ENCODE measurements around the gene CHST13.

CHST13 gene

DNA sequence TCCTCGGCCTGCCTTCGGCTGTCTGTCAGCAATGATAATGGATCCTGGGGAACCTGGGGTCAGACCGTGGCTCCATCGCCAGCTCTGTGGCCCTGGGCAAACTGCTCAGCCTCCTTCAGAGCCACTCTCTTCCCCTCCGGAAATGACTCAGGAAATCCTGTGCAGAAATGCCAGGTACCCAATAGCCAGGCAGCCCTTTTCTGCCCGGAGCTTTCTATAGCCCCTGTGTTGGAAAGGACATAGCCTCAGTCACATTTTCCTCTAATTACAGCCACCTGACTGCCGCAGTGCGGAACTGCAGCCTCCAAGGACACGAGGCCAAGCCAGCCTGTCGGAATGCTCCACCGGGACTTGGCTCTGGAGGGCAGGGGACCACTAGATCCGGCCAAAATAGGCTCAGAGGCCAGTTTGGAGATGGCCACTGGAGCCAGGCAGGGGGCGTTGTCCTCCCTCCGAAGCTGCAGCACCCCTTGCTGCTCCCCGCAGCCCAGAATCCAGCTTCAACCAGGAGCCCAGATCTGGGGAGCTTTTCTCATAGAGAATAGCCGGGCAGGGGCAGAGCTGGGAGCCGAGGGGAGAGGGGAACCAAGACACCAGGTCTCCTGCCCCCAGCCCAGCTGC, 36.7 kb upstream of the CHST13 start:
- H3K4me3 ChIP-seq (ENCODE audit: low read depth in 1 of 2, low read length in 2 of 2) = no peak overlapping the region
- no peak overlapping the region for H3K27ac ChIP-seq (ENCODE audit: low read depth, low read length)
- H3K9ac ChIP-seq (ENCODE audit: low read depth in 1 of 2, low read length in 2 of 2) = no peak overlapping the region
- no peaks in the 10 kb centered on the region for H3K9me3 ChIP-seq (ENCODE audit: control insufficient read depth in 1 of 2, low read length in 2 of 2)
- H3K36me3 ChIP-seq (ENCODE audit: control insufficient read depth in 1 of 2, insufficient read depth in 2 of 2, low read length in 2 of 2) = no peaks in the 10 kb centered on the region
- H3K4me1 ChIP-seq (ENCODE audit: control insufficient read depth in 1 of 2, insufficient read depth in 2 of 2, low read length in 2 of 2) = no peaks in the 10 kb centered on the region
- no peaks in the 10 kb centered on the region for H3K27me3 ChIP-seq (ENCODE audit: control insufficient read depth in 1 of 2, insufficient read depth in 2 of 2, low read length in 2 of 2)

DNA sequence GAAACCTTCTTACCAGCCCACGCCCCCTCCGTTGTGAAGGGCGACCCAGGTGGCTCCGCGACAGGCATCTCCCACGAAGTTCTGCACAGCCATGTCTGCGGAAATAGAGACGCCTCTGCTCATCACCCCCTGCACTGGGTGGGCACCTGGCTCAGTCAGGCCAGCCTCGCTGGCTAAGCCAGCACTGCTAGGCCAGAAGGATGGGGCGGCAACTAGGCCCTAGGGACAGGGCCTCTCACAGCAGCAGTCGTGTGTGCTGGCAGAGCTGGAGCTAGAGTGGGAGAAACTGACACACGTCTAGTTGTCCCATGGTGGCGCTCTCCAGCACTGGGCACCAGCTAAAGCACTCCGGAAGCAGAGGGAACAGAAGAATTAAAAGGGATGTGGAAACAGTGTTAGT, 35.8 kb upstream of the CHST13 start:
- no peak overlapping the region for H3K4me3 ChIP-seq (ENCODE audit: low read depth in 1 of 2, low read length in 2 of 2)
- H3K36me3 ChIP-seq (ENCODE audit: control insufficient read depth in 1 of 2, insufficient read depth in 2 of 2, low read length in 2 of 2) = no peaks in the 10 kb centered on the region
- no peaks in the 10 kb centered on the region for H3K9me3 ChIP-seq (ENCODE audit: control insufficient read depth in 1 of 2, low read length in 2 of 2)
- H3K27ac ChIP-seq (ENCODE audit: low read depth, low read length) = no peak overlapping the region
- no peak overlapping the region for H3K9ac ChIP-seq (ENCODE audit: low read depth in 1 of 2, low read length in 2 of 2)
- H3K4me1 ChIP-seq (ENCODE audit: control insufficient read depth in 1 of 2, insufficient read depth in 2 of 2, low read length in 2 of 2) = no peaks in the 10 kb centered on the region
- no peaks in the 10 kb centered on the region for H3K27me3 ChIP-seq (ENCODE audit: control insufficient read depth in 1 of 2, insufficient read depth in 2 of 2, low read length in 2 of 2)

DNA sequence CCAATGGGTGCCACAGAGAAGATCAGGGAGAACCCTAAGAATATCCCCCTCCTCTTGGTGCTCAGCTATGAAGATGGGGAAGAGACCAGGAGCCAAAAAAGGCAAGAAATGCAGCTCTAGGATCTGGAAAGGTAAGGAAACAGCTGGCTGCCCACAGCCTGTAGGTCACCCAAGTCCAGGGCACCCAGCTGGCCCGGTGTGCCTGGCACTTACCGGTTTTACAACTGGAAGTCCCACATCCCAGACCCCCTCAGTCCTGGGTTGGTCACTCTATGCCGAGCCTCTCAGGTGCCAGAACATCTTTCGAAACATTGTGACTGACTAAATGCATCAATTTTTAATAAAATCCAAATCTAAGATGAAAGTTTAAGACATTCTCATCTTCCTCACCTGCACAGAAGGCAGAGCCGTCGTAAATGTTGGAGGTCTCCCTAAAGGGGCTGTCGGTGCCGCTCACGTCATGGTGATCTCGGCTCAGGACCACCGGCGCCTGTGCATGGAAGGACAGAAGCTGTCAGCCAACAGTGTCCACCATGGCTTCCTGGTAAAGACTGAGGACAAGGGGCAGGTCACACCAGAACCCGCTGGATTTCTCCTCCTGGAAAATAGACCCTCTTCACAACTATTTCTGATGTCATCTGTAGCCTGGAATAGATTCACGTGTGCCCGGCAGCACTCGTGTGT, 34.9 kb upstream of the CHST13 start:
- Histone ChIP-seq H3K4me1 (ENCODE audit: control insufficient read depth in 1 of 2, insufficient read depth in 2 of 2, low read length in 2 of 2) (no peaks in the 10 kb centered on the region), H3K9ac (ENCODE audit: low read depth in 1 of 2, low read length in 2 of 2) (no peak overlapping the region), H3K9me3 (ENCODE audit: control insufficient read depth in 1 of 2, low read length in 2 of 2) (no peaks in the 10 kb centered on the region), H3K36me3 (ENCODE audit: control insufficient read depth in 1 of 2, insufficient read depth in 2 of 2, low read length in 2 of 2) (no peaks in the 10 kb centered on the region), H3K27me3 (ENCODE audit: control insufficient read depth in 1 of 2, insufficient read depth in 2 of 2, low read length in 2 of 2) (no peaks in the 10 kb centered on the region), H3K4me3 (ENCODE audit: low read depth in 1 of 2, low read length in 2 of 2) (no peak overlapping the region), H3K27ac (ENCODE audit: low read depth, low read length) (no peak overlapping the region)

DNA sequence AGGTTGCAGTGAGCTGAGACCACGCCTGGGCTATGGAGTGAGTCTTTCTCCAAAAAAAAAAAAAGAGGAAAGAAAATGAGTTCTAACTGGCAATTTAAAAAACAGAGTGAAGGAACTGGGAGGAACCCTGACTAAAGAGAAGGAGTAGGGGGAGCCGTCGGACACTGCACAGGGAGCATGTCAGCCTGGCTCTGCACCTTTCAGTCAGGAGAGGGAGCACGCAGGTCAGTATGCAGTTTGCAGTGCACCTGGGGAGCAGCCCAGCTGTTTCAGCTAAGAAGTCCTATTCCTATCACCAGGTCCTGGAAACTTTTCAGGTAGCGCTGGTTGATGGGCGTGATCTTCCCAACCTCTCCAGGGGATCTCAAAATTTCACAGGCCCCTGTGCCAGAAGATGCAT, 33.3 kb upstream of the CHST13 start:
- H3K9ac ChIP-seq (ENCODE audit: low read depth in 1 of 2, low read length in 2 of 2) = no peak overlapping the region
- no peak overlapping the region for H3K4me3 ChIP-seq (ENCODE audit: low read depth in 1 of 2, low read length in 2 of 2)
- no peaks in the 10 kb centered on the region for H3K36me3 ChIP-seq (ENCODE audit: control insufficient read depth in 1 of 2, insufficient read depth in 2 of 2, low read length in 2 of 2)
- no peaks in the 10 kb centered on the region for H3K9me3 ChIP-seq (ENCODE audit: control insufficient read depth in 1 of 2, low read length in 2 of 2)
- no peaks in the 10 kb centered on the region for H3K4me1 ChIP-seq (ENCODE audit: control insufficient read depth in 1 of 2, insufficient read depth in 2 of 2, low read length in 2 of 2)
- no peak overlapping the region for H3K27ac ChIP-seq (ENCODE audit: low read depth, low read length)
- H3K27me3 ChIP-seq (ENCODE audit: control insufficient read depth in 1 of 2, insufficient read depth in 2 of 2, low read length in 2 of 2) = no peaks in the 10 kb centered on the region

DNA sequence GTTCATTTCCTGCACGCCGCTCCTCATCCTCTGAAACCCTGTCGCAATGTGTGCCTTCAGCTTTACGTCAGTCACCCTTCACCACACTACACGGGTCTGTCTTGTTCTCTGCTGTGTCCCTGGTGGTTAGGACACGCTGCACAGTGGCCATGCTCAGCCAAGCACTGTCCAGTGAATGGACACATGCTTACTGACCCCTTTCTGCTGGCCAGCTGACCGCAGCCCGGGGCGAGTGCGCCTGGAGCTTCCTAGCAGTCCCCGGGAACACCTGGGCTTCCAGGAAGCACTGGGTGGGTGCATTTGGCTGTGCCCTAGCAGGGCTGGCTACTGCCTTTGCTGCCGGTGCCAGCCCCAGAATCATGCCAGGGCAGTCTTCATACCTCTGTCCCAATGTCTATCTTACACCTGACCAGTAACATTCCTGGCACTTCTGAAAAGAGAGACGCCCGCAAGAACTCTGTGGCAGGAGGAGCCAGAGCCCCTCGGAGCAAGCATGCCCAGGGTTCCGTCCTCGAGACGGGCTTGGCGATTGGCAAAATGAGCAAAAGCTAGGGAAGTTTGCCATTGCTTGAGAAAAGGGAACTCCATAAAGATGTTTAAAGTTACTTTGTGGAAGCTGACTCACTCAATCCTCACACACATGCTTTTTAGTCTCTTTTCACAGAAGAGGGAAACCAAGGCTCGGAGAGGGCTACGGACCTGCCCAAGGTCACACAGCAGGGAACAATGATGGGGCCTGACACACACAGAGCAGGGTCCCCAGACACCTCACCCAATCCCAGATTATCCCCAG, 32.5 kb upstream of the CHST13 start:
- Histone ChIP-seq H3K27ac (ENCODE audit: low read depth, low read length) (no peak overlapping the region), H3K4me1 (ENCODE audit: control insufficient read depth in 1 of 2, insufficient read depth in 2 of 2, low read length in 2 of 2) (no peaks in the 10 kb centered on the region), H3K9ac (ENCODE audit: low read depth in 1 of 2, low read length in 2 of 2) (no peak overlapping the region), H3K27me3 (ENCODE audit: control insufficient read depth in 1 of 2, insufficient read depth in 2 of 2, low read length in 2 of 2) (no peaks in the 10 kb centered on the region), H3K4me3 (ENCODE audit: low read depth in 1 of 2, low read length in 2 of 2) (no peak overlapping the region), H3K9me3 (ENCODE audit: control insufficient read depth in 1 of 2, low read length in 2 of 2) (no peaks in the 10 kb centered on the region), H3K36me3 (ENCODE audit: control insufficient read depth in 1 of 2, insufficient read depth in 2 of 2, low read length in 2 of 2) (no peaks in the 10 kb centered on the region)

DNA sequence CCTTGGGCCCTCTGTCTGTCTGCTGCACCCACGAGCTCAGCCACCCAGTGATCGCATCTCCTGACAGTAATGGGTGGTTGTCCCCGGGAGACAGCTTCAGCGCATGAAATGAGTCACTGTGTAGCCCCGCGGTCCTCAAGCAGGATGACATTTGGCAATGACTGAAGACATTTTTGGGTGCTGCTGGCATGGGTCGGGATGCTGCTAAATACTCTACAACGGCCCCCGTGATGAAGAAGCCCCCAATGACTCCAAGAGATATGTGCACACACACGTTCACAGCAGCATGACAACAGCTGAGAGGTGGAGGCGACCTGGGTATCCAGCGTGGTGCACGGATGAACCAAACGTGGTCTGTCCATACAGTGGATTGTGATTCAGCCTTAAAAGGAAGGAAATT, 30.9 kb upstream of the CHST13 start:
- H3K9me3 ChIP-seq (ENCODE audit: control insufficient read depth in 1 of 2, low read length in 2 of 2) = no peaks in the 10 kb centered on the region
- H3K27ac ChIP-seq (ENCODE audit: low read depth, low read length) = no peak overlapping the region
- H3K4me1 ChIP-seq (ENCODE audit: control insufficient read depth in 1 of 2, insufficient read depth in 2 of 2, low read length in 2 of 2) = no peaks in the 10 kb centered on the region
- H3K9ac ChIP-seq (ENCODE audit: low read depth in 1 of 2, low read length in 2 of 2) = no peak overlapping the region
- H3K36me3 ChIP-seq (ENCODE audit: control insufficient read depth in 1 of 2, insufficient read depth in 2 of 2, low read length in 2 of 2) = no peaks in the 10 kb centered on the region
- H3K4me3 ChIP-seq (ENCODE audit: low read depth in 1 of 2, low read length in 2 of 2) = no peak overlapping the region
- no peaks in the 10 kb centered on the region for H3K27me3 ChIP-seq (ENCODE audit: control insufficient read depth in 1 of 2, insufficient read depth in 2 of 2, low read length in 2 of 2)

DNA sequence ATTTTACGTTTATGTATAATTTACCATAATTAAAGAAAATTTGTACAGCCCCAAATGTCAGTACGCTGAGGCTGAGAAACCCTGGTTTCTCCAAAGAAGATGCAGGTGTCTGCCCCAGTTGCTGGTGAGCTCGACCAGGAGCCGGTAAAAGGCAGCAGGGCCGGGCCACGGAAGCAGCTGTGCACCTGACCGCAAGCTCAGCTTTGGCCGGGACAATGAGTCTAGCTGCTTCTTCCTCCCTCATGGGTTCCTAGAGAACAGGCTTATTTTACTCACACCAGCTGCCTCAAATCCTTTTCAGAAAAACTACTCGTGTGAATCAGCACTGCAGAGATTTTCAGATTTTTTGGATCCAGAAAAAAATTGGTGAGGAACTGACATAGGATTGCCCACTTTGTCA, 30.2 kb upstream of the CHST13 start:
- Histone ChIP-seq H3K9me3 (ENCODE audit: control insufficient read depth in 1 of 2, low read length in 2 of 2) (no peaks in the 10 kb centered on the region), H3K4me3 (ENCODE audit: low read depth in 1 of 2, low read length in 2 of 2) (no peak overlapping the region), H3K36me3 (ENCODE audit: control insufficient read depth in 1 of 2, insufficient read depth in 2 of 2, low read length in 2 of 2) (no peaks in the 10 kb centered on the region), H3K9ac (ENCODE audit: low read depth in 1 of 2, low read length in 2 of 2) (no peak overlapping the region), H3K27ac (ENCODE audit: low read depth, low read length) (no peak overlapping the region), H3K4me1 (ENCODE audit: control insufficient read depth in 1 of 2, insufficient read depth in 2 of 2, low read length in 2 of 2) (no peaks in the 10 kb centered on the region), H3K27me3 (ENCODE audit: control insufficient read depth in 1 of 2, insufficient read depth in 2 of 2, low read length in 2 of 2) (no peaks in the 10 kb centered on the region)

DNA sequence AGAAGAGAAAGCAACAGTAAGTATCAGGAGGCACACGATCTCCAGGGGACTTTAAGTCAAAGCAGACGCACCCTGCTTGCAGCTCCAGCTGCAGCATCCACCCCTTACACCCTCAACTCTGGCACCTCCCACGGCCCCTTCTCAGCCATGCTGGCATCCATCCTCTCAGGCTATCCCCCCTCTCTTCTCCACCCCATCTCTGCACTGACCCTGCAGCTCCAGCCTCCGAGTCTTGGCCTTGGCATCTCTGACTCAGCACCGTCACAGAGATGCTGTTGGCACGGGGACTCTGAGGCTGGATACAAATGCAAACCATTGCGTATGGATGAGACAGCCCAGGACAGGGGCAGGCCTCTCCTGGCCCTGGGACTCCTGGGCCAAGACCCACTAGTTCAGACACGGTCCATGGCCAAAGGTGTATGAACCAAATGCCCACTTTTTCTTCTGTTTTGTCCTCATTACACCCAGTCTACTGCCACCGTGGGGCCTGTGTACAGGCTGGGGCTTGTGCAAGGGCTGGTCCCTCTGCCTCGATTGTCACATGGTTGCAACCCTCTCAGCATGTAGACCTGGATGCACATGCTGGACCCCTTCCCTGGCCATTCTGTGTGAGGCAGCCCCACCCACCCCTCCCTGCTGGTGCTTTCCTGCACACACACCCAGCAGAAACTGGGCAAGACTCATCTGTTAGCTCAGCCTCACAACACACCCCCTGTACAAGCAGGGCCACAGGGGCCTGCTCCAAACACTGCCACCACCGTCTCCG, 29.6 kb upstream of the CHST13 start:
- Histone ChIP-seq H3K9me3 (ENCODE audit: control insufficient read depth in 1 of 2, low read length in 2 of 2) (no peaks in the 10 kb centered on the region), H3K4me3 (ENCODE audit: low read depth in 1 of 2, low read length in 2 of 2) (no peak overlapping the region), H3K4me1 (ENCODE audit: control insufficient read depth in 1 of 2, insufficient read depth in 2 of 2, low read length in 2 of 2) (no peaks in the 10 kb centered on the region), H3K9ac (ENCODE audit: low read depth in 1 of 2, low read length in 2 of 2) (no peak overlapping the region), H3K27ac (ENCODE audit: low read depth, low read length) (no peak overlapping the region), H3K36me3 (ENCODE audit: control insufficient read depth in 1 of 2, insufficient read depth in 2 of 2, low read length in 2 of 2) (no peaks in the 10 kb centered on the region), H3K27me3 (ENCODE audit: control insufficient read depth in 1 of 2, insufficient read depth in 2 of 2, low read length in 2 of 2) (no peaks in the 10 kb centered on the region)

DNA sequence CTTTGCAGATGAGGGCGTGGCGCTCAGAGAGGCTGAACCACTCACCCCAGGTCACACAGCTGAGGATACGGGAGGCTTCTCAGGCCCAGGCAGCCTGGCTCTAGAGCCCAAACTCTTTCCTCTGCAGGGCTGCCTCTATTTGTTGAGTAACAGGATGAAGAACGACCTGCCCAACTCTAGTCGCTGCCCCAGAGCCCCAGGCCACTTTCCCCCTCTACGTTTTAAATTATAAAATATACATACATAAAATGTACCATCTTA, 29.1 kb upstream of the CHST13 start:
- Histone ChIP-seq H3K9ac (ENCODE audit: low read depth in 1 of 2, low read length in 2 of 2) (no peak overlapping the region), H3K27ac (ENCODE audit: low read depth, low read length) (no peak overlapping the region), H3K9me3 (ENCODE audit: control insufficient read depth in 1 of 2, low read length in 2 of 2) (no peaks in the 10 kb centered on the region), H3K36me3 (ENCODE audit: control insufficient read depth in 1 of 2, insufficient read depth in 2 of 2, low read length in 2 of 2) (no peaks in the 10 kb centered on the region), H3K27me3 (ENCODE audit: control insufficient read depth in 1 of 2, insufficient read depth in 2 of 2, low read length in 2 of 2) (no peaks in the 10 kb centered on the region), H3K4me1 (ENCODE audit: control insufficient read depth in 1 of 2, insufficient read depth in 2 of 2, low read length in 2 of 2) (no peaks in the 10 kb centered on the region), H3K4me3 (ENCODE audit: low read depth in 1 of 2, low read length in 2 of 2) (no peak overlapping the region)

DNA sequence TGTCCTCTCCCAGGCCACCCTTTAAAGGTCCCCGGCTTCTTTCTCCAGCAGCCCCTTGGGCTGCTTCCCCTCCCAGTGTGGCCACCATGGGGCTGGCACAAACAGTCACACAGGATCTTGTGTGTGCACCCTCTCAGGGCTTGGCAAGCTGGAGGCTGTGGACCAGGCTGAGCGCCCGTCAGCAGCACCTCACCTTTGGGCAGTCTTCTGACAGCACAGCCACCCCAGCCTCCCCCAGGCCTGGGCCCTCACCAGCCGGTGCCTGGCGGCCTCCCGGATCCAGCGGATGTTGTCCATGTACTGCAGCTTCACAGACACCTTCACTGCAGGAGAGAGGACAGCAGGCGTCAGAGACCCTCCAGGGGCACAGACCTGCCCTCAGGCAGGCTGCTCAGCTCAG, 28.2 kb upstream of the CHST13 start:
- H3K4me1 ChIP-seq (ENCODE audit: control insufficient read depth in 1 of 2, insufficient read depth in 2 of 2, low read length in 2 of 2) = no peaks in the 10 kb centered on the region

More for the DNA sequence above, 28.2 kb upstream of the CHST13 start:
- H3K4me3 ChIP-seq (ENCODE audit: low read depth in 1 of 2, low read length in 2 of 2) = no peak overlapping the region
- H3K9ac ChIP-seq (ENCODE audit: low read depth in 1 of 2, low read length in 2 of 2) = no peak overlapping the region
- no peaks in the 10 kb centered on the region for H3K36me3 ChIP-seq (ENCODE audit: control insufficient read depth in 1 of 2, insufficient read depth in 2 of 2, low read length in 2 of 2)
- H3K27me3 ChIP-seq (ENCODE audit: control insufficient read depth in 1 of 2, insufficient read depth in 2 of 2, low read length in 2 of 2) = no peaks in the 10 kb centered on the region
- no peaks in the 10 kb centered on the region for H3K9me3 ChIP-seq (ENCODE audit: control insufficient read depth in 1 of 2, low read length in 2 of 2)
- no peak overlapping the region for H3K27ac ChIP-seq (ENCODE audit: low read depth, low read length)
